Ovary (tissue), 3 donors: ENCODE data around the gene REC114.

ENCODE experiments used
- POLR2A ChIP-seq: fragments of 450-650 bp; IDR thresholded peaks from one replicate; pipeline ENCODE4 v1.6.1; 2017; ENCODE audit warnings: antibody characterized with exemption, mild to moderate bottlenecking, moderate library complexity
- TF ChIP-seq, protein P1 (sequence below), 3 donors: fragments of 450-650 bp in 2 of 3; fragments of 200-600 bp in 1 of 3; IDR thresholded peaks; one replicate each; pipeline versions ENCODE4 v1.5.1 to v1.8.0; 2016 to 2022; ENCODE audit warnings: antibody characterized with exemption in 3 of 3, mild to moderate bottlenecking in 1 of 3
- donor health status: DM: no; HTN: no; CAD: no.

DNA sequence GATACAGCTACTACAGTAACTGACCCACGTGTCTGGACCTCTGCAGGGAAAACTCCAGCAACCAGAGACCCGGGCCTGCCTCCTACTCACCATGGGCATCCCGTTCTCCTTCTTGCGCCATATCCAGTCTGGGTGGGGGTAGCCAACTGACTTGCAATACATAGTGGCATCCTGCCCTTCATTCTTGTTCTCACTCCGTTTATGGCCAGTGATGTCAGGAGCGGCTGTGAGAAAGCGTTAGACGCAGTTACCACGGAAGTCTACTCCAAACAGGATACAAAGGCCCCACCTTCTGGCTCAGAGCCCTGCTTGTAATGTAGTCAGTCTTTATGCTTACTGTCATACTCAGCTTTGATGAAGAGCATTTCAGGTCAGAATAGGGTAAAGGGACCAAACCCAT lies 130.6 kb downstream of the REC114 start:
- TF ChIP-seq POLR2A = no peak
- TF ChIP-seq, protein P1, sequence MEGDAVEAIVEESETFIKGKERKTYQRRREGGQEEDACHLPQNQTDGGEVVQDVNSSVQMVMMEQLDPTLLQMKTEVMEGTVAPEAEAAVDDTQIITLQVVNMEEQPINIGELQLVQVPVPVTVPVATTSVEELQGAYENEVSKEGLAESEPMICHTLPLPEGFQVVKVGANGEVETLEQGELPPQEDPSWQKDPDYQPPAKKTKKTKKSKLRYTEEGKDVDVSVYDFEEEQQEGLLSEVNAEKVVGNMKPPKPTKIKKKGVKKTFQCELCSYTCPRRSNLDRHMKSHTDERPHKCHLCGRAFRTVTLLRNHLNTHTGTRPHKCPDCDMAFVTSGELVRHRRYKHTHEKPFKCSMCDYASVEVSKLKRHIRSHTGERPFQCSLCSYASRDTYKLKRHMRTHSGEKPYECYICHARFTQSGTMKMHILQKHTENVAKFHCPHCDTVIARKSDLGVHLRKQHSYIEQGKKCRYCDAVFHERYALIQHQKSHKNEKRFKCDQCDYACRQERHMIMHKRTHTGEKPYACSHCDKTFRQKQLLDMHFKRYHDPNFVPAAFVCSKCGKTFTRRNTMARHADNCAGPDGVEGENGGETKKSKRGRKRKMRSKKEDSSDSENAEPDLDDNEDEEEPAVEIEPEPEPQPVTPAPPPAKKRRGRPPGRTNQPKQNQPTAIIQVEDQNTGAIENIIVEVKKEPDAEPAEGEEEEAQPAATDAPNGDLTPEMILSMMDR (IDR thresholded peaks at IDR 0.05) = no peak
